Fibroblast of skin of left quadriceps (primary cell): ENCODE results near the gene STYXL1.

Source experiments
- DNase-seq, 2 experiments: peaks; one replicate each; pipeline ENCODE4 v3.0.0-alpha.2; 2013; ENCODE audit warnings: low read depth in 2 of 2

The STYXL1 gene

DNA sequence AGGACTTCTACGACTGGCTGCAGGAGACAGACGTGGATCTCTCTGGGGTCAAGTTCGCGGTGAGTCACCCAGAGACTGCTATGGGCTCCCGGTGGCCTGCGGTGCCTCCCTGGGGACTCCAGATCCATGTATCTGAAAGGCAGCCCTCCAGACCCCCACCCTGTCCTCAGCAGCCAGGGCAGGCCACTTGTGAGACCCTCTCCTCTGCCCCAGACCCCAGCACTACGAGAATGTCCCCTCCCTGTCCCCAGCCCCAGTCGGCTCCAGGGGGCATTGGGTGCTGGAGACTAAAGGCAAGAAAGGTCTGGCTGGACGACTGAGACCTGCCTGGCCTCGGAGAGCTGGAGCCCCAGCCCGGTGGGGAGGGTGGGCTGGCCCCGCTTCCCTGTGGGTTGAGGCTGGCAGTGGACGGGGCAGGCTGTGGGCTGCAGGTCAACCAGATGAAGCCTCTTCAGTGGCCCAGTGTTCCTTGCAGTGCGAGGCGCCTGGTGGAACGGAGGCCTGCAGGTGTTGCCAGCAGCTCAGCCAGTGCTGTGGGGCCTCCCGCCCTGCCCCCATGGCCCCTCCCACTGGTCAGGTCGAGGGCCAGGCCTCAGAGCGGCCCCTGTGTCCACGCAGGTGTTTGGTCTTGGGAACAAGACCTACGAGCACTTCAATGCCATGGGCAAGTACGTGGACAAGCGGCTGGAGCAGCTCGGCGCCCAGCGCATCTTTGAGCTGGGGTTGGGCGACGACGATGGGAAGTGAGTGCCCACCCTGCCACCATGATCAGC lies 67.2 kb downstream of the STYXL1 start:
- no peak for DNase-seq

- no peak for DNase-seq
These were observed 67.9 kb downstream of the STYXL1 start for GRCh38 chr7:75979759-75980429.

GRCh38 chr7:75977743-75978142 lies 70.1 kb downstream of the STYXL1 start:
- no peak for DNase-seq

- DNase-seq: no peak
These were observed 75.6 kb downstream of the STYXL1 start for GRCh38 chr7:75971961-75972763.

DNA sequence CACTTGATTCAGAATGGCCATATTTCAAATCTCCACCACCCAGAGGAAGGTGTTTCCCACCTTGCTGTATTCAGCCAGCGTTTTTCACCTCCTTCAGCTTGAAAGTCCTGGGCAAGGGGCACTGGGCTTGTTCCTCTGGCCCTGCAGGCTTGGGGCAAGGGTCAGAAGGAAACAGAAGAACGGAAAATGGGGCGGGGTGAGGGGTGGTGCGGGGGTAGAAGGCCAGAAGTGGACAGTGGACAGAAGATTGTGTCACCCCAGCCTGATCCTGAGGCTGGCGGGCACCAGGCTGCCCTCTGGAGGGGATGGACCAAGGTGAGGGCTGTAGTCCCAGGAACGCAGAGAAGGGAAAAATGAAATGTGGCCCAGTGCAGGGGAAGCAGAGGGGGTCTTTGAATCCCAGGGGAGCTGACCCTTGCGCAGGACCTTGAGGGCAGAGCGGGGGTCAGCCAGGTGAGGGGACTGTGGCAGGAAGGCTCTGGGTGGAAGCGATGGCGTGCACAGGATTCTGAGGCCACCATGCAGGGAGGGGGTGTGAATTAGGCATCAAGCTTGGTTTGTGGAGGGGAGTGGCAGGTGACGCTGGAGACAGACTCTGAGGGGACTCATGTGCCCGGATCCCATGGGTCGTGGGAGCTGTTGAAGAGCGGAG lies 76.4 kb downstream of the STYXL1 start:
- DNase-seq: no peak

GRCh38 chr7:75969704-75970498 lies 77.9 kb downstream of the STYXL1 start:
- no peak for DNase-seq

- DNase-seq: no peak
These were observed 78.6 kb downstream of the STYXL1 start for GRCh38 chr7:75969182-75969581.

GRCh38 chr7:75968561-75969001 lies 79.2 kb downstream of the STYXL1 start:
- DNase-seq: no peak

GRCh38 chr7:75968012-75968411 lies 79.8 kb downstream of the STYXL1 start:
- DNase-seq: no peak

- no peak for DNase-seq
These were observed 80.3 kb downstream of the STYXL1 start for GRCh38 chr7:75967487-75967997.

DNA sequence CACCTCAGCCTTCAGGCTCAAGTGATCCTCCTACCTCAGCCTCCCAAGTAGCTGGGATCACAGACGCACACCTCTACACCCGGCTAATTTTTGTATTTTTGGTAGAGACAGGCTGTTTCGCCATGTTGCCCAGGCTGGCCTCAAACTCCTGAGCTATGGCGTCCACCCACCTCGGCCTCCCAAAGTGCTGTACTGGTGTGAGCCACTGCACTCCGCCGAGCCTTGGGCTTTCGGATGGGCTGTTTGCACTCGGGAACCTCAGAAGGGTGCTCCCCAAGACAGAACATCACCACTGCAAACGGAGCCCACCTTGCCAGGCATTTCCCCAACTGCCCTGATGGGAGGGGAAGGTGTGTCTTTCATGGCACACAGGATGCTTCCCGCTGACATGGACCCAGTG lies 80.7 kb downstream of the STYXL1 start:
- no peak for DNase-seq

DNA sequence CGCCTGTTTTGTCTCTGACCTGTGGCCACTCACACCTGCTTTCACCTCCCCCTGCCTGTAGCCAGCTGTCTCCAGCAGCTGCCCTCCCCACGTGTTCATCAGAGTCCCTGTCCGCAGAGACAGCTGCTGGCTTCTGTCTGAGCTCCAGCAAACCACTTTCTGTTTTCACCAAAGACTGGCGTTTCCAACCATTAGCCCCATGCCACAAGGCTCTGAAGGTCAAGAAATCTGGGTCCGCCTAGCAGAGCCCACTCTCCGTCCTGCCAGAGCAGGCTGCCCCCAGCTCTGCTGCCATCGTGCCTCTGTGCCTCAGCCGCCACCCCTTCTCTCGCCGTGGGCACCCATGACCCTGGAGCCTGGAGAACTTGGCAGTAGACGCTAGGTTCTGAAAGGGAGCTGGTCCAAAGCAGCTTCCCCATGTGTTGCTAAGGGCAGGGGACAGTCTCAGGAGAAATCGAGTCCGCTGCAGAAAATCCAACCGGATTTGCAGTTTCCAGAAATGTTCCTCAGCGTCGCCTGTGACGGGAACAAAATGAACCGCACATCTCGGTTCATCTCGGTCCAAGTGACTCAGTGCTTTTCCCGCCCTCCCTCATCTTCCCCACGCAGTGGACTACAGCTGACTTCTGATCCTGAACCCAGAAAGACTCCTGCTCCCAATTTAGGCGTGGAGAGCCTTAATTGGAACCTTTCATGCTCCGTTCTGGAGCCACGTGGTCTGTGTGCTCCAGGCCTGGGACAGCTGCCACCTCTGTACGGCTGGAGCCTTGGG lies 81.4 kb downstream of the STYXL1 start:
- no peak for DNase-seq

- no peak for DNase-seq
These were observed 82.2 kb downstream of the STYXL1 start for GRCh38 chr7:75965617-75966016.

- DNase-seq: no peak
These were observed 84.3 kb downstream of the STYXL1 start for GRCh38 chr7:75963381-75963995.

DNA sequence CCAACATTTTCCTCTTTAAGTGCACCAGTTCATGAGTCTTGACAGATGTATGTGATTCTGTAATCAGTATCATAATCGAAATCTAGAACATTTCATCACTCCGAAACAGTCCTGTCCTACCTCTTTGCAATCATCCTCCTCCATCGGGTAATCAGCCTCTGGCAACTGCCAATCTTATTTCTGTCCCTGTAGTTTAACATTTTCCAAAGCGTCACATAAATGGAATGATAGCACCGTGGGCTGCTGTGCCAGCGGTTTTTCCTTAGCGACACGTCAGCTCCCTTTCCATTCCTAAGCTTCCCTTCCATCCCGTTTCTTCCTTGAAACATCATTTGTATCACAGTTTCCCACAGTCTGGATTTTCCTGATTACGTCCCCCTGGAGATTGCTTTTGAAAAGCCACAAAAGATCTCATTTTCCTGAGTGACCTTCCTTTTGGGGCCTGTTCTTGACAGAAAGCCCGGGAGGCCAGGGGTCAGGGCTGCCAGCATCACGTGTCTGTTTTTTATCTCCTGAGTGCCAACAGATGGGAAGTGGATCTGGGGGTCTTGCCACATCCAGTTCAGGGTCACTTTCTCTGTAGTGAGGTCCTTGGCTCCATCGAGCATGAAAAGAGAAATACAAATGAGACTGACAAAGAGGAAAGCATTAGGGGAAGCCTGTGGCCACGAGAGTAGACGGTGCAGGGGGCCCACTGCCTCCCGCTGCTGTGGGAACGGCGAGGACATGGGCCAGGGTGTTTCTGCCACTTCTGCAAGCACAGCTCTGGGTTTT lies 85.0 kb downstream of the STYXL1 start:
- DNase-seq: peak in 1 of 2 experiments; percentile 31

- DNase-seq: no peak
These were observed 86.6 kb downstream of the STYXL1 start for GRCh38 chr7:75961218-75961617.

DNA sequence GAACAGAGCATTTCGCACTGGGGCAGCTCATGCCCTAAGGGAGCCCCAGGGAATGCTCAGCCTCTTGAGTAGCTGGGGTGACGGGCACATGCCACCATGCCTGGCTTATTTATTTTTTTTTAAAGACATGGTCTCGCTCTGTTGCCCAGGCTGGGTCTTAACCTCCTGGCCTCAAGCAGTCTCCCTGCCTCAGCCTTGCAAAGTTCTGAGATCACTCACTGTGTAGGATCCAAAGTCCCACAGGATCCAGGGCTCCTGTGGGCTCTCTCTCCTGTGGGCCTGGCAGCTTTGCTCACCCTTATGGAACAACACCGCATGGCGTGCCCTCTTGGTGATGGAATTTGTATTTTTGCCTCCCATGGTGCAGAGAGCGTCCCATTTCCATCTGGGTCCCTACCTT lies 87.4 kb downstream of the STYXL1 start:
- DNase-seq: no peak

DNA sequence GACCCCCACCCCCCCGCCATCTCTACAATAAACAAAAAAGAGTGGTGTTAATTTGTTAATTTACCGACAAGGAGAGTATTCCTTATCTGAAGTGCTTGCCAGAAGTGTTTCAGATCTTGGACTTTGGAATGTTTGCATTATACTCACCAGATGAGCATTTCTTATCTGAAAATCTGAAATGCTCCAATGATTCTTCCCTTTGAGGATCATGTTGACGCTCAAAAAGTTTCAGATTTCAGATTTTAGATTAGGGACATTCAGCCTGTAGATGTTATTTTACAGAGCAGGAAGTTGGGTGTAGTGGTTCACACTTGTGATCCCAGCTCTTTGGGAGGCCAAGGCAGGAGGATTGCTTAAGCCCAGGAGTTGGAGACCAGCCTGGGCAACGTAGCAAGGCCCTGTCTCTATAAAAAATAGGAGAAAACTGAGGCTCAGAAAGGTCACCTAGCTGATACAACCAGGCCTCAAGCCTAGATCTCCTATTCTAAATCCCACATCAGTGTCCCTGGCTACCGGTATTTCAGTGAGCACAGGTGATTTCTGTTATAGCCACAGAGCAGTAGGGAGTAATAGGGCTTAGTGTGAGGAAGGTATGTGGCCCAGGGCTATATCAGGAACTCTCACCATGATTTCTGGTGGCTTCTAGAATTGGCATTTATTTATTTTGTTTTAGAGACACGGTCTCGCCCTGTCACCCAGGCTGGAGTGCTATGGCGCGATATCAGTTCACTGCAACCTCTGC lies 88.8 kb downstream of the STYXL1 start:
- no peak for DNase-seq
